Measurements from ENCODE around the gene TNFRSF19.
A peak's percentile ranks its signal among the peaks of the same experiment; 100 is the strongest.

- peak; percentile 5 for TF ChIP-seq CTCF (IDR thresholded peaks at IDR 0.05; ENCODE audit: poor library complexity)
- no peak for TF ChIP-seq EZH2 (IDR thresholded peaks at IDR 0.05; ENCODE audit: borderline replicate concordance)
These were observed 97.5 kb downstream of the TNFRSF19 start for GRCh38 chr13:23667750-23668149.
